Activated naive CD4-positive, alpha-beta T cell treated with anti-CD3 and anti-CD28 coated beads for 36 hours (primary cell): ENCODE results near the gene VAV1. TPM values are rescaled to one million over a fixed set of nuclear protein-coding genes. Genes with fewer than 3 reads are reported as not detected.

Source experiments
- CTCF ChIA-PET: fragments of 350-600 bp; sonication (Branson Sonifier 250); formaldehyde crosslinking; loops from one replicate; lab custom pipeline; 2021; ENCODE audit warnings: antibody characterized with exemption; lab: Charles Lee
- DNase-seq: peaks from one replicate; pipeline ENCODE4 v3.0.0-alpha.2; 2020
- H3K27ac Mint-ChIP-seq: one replicate; pipeline ENCODE4 v1.8.0; 2021; ENCODE audit warnings: mild to moderate bottlenecking, mixed read lengths
- H3K27me3 Mint-ChIP-seq: one replicate; pipeline ENCODE4 v1.8.0; 2021; ENCODE audit warnings: low read depth, mixed read lengths
- H3K36me3 Mint-ChIP-seq: one replicate; pipeline ENCODE4 v1.8.0; 2021; ENCODE audit warnings: low read depth, mixed read lengths
- H3K4me1 Mint-ChIP-seq: one replicate; pipeline ENCODE4 v1.8.0; 2021; ENCODE audit warnings: low read depth, mixed read lengths
- H3K4me3 Mint-ChIP-seq: one replicate; pipeline ENCODE4 v1.8.0; 2021; ENCODE audit warnings: mild to moderate bottlenecking, moderate library complexity, mixed read lengths
- H3K9me3 Mint-ChIP-seq: one replicate; pipeline ENCODE4 v1.8.0; 2021; ENCODE audit warnings: mixed read lengths
- intact Hi-C: fragments of 100-400 bp; cut with micrococcal nuclease; formaldehyde crosslinking; loops from one replicate; pipeline ENCODE4 v1.15.1; 2023
- total RNA-seq, 2 experiments: library from RNA; stranded (reverse); gene quantifications; one replicate each; pipeline ENCODE4 v1.2.3, GENCODE V29; 2021

VAV1 gene
- total RNA-seq, 2 experiments from 2014 or later = 93.6 to 103 TPM

DNA sequence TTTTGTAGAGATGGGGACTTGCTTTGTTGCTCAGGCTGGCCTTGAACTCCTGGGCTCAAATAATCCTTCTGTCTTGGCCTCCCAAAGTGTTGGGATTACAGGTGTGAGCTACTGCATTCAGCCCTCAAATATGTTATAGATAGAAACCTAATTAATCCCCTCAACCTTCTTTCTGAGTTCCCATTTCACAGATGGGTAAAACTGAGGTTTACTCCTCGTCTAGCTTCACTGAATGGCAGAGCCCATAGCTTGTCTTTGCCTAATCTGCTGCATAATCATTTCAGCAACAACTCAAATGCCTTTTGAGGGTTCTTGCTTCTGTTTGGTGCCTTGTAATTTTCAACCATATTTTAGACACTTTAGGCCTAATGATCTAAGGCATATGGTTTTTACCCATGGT lies 78.9 kb downstream of the VAV1 start:
- DNase-seq = no peak
- no peaks in the 10 kb centered on the region for H3K9me3 Mint-ChIP-seq
- H3K36me3 Mint-ChIP-seq = peaks cover 34% of the 10 kb centered on the region
- H3K27me3 Mint-ChIP-seq = no peaks in the 10 kb centered on the region
- H3K4me3 Mint-ChIP-seq = no peak overlapping the region
- H3K4me1 Mint-ChIP-seq = no peaks in the 10 kb centered on the region
- intact Hi-C loops = no loop called here
- no peak overlapping the region for H3K27ac Mint-ChIP-seq
- CTCF ChIA-PET = interaction anchor here (1.8 kb wide), 1 partner anchor 9 kb away, joined by 4 read pairs; no protein-coding TSS in a partner anchor

- no peaks in the 10 kb centered on the region for H3K9me3 Mint-ChIP-seq
- H3K4me3 Mint-ChIP-seq = no peak overlapping the region
- no peaks in the 10 kb centered on the region for H3K27me3 Mint-ChIP-seq
- H3K27ac Mint-ChIP-seq = no peak overlapping the region
- intact Hi-C loops = no loop called here
- H3K4me1 Mint-ChIP-seq = no peaks in the 10 kb centered on the region
- H3K36me3 Mint-ChIP-seq = peaks cover 38% of the 10 kb centered on the region
- CTCF ChIA-PET = interaction anchor here (0.6 to 1.8 kb wide), 2 partner anchors 8 to 645 kb away, joined by 3 to 4 read pairs; no protein-coding TSS in a partner anchor
- no peak for DNase-seq
Observed at GRCh38 chr19:6852001-6852400, 79.5 kb downstream of the VAV1 start.

DNA sequence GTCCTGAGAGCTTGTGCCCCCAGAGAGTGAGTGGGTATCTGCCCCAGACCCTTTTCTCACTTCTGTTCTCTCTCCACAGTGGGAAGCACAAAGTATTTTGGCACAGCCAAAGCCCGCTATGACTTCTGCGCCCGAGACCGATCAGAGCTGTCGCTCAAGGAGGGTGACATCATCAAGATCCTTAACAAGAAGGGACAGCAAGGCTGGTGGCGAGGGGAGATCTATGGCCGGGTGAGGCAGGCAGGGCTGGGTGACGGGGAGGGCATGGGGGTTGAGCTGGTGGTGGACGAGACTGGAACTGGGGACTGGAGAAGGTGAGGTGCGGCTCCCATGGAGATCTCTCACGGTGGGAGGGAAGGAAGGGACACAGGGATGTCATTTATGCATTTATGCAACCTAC lies 81.4 kb downstream of the VAV1 start:
- Mint-ChIP-seq H3K27ac (no peak overlapping the region), H3K36me3 (peaks cover 44% of the 10 kb centered on the region)
- CTCF ChIA-PET = no interaction called here

DNA sequence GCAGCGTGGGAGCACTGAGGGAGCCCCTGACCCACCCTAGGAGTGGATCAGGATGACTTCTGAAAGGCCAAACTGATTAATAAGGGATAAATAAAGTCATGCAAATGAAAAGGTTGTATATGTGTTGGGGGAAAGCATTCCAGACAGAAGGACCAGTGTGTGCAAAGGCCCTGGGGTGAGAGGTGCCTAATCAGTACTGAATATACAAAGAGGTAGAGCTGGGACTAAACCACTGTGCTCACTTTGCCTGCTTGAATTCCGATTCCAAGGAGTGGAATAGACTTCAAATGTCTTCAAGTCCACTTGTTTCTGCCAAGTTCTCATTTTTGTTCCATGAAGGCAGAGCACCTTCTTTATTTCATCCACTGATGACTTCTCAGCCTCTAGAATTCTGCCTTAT lies 82.2 kb downstream of the VAV1 start:
- intact Hi-C loops = no loop called here
- no peak for DNase-seq
- Mint-ChIP-seq H3K4me1 (no peaks in the 10 kb centered on the region), H3K36me3 (peaks cover 40% of the 10 kb centered on the region), H3K27ac (peak overlapping the region; percentile 47), H3K4me3 (no peak overlapping the region), H3K9me3 (no peaks in the 10 kb centered on the region), H3K27me3 (no peaks in the 10 kb centered on the region)
- CTCF ChIA-PET = no interaction called here

More for the DNA sequence above, 81.4 kb downstream of the VAV1 start:
- Mint-ChIP-seq H3K4me1 (no peaks in the 10 kb centered on the region), H3K4me3 (no peak overlapping the region), H3K27me3 (no peaks in the 10 kb centered on the region), H3K9me3 (no peaks in the 10 kb centered on the region)
- no peak for DNase-seq
- intact Hi-C loops = no loop called here

DNA sequence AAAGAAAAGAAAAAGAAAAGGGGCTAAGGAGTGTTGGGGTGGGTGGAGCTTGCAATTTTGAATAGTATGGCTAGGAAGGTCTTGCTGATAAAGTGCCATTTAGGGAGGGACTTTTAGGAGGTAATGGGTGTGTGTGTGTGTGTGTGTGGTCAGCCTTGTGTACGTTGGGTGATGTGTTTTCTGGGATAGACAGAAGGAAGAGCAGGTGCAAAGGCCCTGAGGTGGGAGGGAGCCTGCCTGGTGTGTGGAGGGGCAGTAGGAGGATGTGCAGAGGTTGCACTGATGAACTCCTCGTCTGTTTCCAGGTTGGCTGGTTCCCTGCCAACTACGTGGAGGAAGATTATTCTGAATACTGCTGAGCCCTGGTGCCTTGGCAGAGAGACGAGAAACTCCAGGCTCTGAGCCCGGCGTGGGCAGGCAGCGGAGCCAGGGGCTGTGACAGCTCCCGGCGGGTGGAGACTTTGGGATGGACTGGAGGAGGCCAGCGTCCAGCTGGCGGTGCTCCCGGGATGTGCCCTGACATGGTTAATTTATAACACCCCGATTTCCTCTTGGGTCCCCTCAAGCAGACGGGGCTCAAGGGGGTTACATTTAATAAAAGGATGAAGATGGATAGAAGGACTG lies 84.4 kb downstream of the VAV1 start:
- CTCF ChIA-PET = no interaction called here
- peaks cover 29% of the 10 kb centered on the region for H3K36me3 Mint-ChIP-seq
- peaks cover 3% of the 10 kb centered on the region for H3K4me1 Mint-ChIP-seq
- peak overlapping the region; percentile 71 for H3K27ac Mint-ChIP-seq
- intact Hi-C loops = no loop called here
- H3K9me3 Mint-ChIP-seq = no peaks in the 10 kb centered on the region
- no peak for DNase-seq
- no peaks in the 10 kb centered on the region for H3K27me3 Mint-ChIP-seq
- no peak overlapping the region for H3K4me3 Mint-ChIP-seq

DNA sequence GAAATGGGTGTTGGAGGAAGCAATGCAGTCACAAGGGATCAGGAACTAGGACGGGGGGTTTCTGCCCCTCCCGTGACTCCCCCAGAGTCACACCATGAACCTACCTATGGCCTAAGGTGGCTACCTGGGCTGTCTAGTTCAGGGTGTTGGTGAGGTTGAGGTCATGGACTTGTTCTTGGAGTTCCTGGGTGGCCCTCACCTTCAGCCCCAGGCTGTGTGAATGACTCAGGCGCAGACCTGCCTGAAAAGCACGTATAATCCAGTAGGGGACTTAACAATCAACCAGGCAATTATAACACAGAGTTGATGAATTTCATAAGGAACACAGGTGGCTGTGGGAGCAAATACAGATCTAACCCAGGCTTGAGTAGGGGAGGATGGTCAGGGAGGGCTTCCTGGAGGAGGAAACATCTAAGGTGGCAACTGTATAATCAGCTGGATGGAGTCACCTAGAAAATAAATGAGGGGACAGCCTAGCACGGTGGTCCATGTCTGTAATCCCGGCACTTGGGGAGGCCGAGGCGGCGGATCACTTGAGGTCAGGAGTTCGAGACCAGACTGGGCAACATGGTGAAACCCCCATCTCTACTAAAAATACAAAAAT lies 89.3 kb downstream of the VAV1 start:
- H3K4me3 Mint-ChIP-seq = no peak overlapping the region
- H3K27ac Mint-ChIP-seq = peak overlapping the region; percentile 55
- H3K27me3 Mint-ChIP-seq = no peaks in the 10 kb centered on the region
- H3K4me1 Mint-ChIP-seq = peaks cover 16% of the 10 kb centered on the region
- CTCF ChIA-PET = interaction anchor here (0.6 to 3.8 kb wide), 8 partner anchors 48 to 833 kb away, joined by 3 to 46 read pairs (median 9); partner anchors contain the start of genes GPR108, SH2D3A and VAV1
- H3K36me3 Mint-ChIP-seq = peaks cover 9% of the 10 kb centered on the region
- intact Hi-C loops = loop anchor here (1.0 to 5.0 kb wide), 5 partner anchors 29 to 735 kb away; partner anchors contain the start of genes SH2D3A, TNFSF9 and VAV1
- H3K9me3 Mint-ChIP-seq = no peaks in the 10 kb centered on the region
- no peak for DNase-seq

- Mint-ChIP-seq H3K27ac (peak overlapping the region; percentile 80), H3K9me3 (no peaks in the 10 kb centered on the region), H3K36me3 (no peaks in the 10 kb centered on the region), H3K4me3 (peak overlapping the region; percentile 73), H3K27me3 (no peaks in the 10 kb centered on the region), H3K4me1 (peaks cover 16% of the 10 kb centered on the region)
- peak; percentile 98 for DNase-seq
- CTCF ChIA-PET = interaction anchor here (0.5 to 3.8 kb wide), 22 partner anchors 13 to 834 kb away, joined by 3 to 46 read pairs (median 4); partner anchors contain the start of genes GPR108, SH2D3A and VAV1
- intact Hi-C loops = loop anchor here (1.0 to 5.0 kb wide), 12 partner anchors 28 to 736 kb away; partner anchors contain the start of genes SH2D3A, TNFSF9 and VAV1
Observed at GRCh38 chr19:6862673-6863078, 90.2 kb downstream of the VAV1 start.

GRCh38 chr19:6864325-6864940 lies 91.9 kb downstream of the VAV1 start:
- Mint-ChIP-seq H3K36me3 (no peaks in the 10 kb centered on the region), H3K4me3 (no peak overlapping the region), H3K4me1 (peaks cover 27% of the 10 kb centered on the region), H3K9me3 (no peaks in the 10 kb centered on the region), H3K27me3 (no peaks in the 10 kb centered on the region), H3K27ac (no peak overlapping the region)
- intact Hi-C loops = loop anchor here (5.0 kb wide), 1 partner anchor 332 kb away; the partner anchor contains the start of gene TNFSF9
- CTCF ChIA-PET = interaction anchor here (0.6 to 3.8 kb wide), 16 partner anchors 8 to 383 kb away, joined by 3 to 46 read pairs (median 5); partner anchors contain the start of genes DENND1C, GPR108, VAV1 and ZNF557
- DNase-seq = no peak

- no peaks in the 10 kb centered on the region for H3K27me3 Mint-ChIP-seq
- no peak for DNase-seq
- peaks cover 31% of the 10 kb centered on the region for H3K4me1 Mint-ChIP-seq
- H3K9me3 Mint-ChIP-seq = no peaks in the 10 kb centered on the region
- CTCF ChIA-PET = interaction anchor here (0.8 to 3.8 kb wide), 2 partner anchors 62 to 128 kb away, joined by 3 to 46 read pairs; partner anchors contain the start of gene GPR108
- no peak overlapping the region for H3K27ac Mint-ChIP-seq
- H3K36me3 Mint-ChIP-seq = no peaks in the 10 kb centered on the region
- no peak overlapping the region for H3K4me3 Mint-ChIP-seq
- intact Hi-C loops = no loop called here
Observed at GRCh38 chr19:6865849-6866248, 93.3 kb downstream of the VAV1 start.

- peaks cover 29% of the 10 kb centered on the region for H3K4me1 Mint-ChIP-seq
- CTCF ChIA-PET = interaction anchor here (0.6 to 1.3 kb wide), 4 partner anchors 15 to 348 kb away, joined by 3 to 4 read pairs (median 3); no protein-coding TSS in a partner anchor
- H3K36me3 Mint-ChIP-seq = no peaks in the 10 kb centered on the region
- DNase-seq = no peak
- H3K27me3 Mint-ChIP-seq = no peaks in the 10 kb centered on the region
- H3K4me3 Mint-ChIP-seq = no peak overlapping the region
- intact Hi-C loops = no loop called here
- H3K9me3 Mint-ChIP-seq = no peaks in the 10 kb centered on the region
- no peak overlapping the region for H3K27ac Mint-ChIP-seq
Observed at GRCh38 chr19:6866741-6867151, 94.2 kb downstream of the VAV1 start.

DNA sequence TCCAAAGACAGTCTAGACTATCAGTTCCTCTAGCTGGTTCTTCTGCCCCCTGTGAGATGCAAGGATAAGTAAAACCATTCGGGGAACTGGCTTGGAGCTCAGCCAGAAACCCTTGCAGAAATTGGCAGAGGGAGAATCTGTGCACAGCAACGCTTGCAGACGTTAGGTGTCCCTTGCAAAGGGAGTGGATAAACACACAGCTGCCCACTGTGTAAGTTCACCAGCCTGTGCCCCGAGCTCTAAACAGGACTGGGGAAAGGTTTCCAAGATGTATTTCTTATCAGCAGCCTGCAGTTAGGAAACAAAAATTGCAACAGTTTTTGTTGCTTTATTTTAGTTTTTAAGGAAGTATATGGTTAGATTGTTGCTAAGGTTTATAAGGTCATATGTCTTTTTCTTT lies 95.8 kb downstream of the VAV1 start:
- no peaks in the 10 kb centered on the region for H3K27me3 Mint-ChIP-seq
- no peaks in the 10 kb centered on the region for H3K9me3 Mint-ChIP-seq
- CTCF ChIA-PET = interaction anchor here (1.2 kb wide), 1 partner anchor 135 kb away, joined by 3 read pairs; no protein-coding TSS in a partner anchor
- intact Hi-C loops = no loop called here
- no peak overlapping the region for H3K4me3 Mint-ChIP-seq
- H3K36me3 Mint-ChIP-seq = no peaks in the 10 kb centered on the region
- DNase-seq = no peak
- H3K27ac Mint-ChIP-seq = no peak overlapping the region
- peaks cover 19% of the 10 kb centered on the region for H3K4me1 Mint-ChIP-seq
